ENCODE results near the gene STIP1. TPM values are rescaled to one million over a fixed set of nuclear protein-coding genes. Genes with fewer than 3 reads are reported as not detected.

STIP1 gene
- total and polyA plus RNA-seq, 9 of the 15 experiments (the other 6 are each of a cell fraction or from before 2014, with no cell fraction given), result 58.1 to 465 (median 346) TPM

DNA sequence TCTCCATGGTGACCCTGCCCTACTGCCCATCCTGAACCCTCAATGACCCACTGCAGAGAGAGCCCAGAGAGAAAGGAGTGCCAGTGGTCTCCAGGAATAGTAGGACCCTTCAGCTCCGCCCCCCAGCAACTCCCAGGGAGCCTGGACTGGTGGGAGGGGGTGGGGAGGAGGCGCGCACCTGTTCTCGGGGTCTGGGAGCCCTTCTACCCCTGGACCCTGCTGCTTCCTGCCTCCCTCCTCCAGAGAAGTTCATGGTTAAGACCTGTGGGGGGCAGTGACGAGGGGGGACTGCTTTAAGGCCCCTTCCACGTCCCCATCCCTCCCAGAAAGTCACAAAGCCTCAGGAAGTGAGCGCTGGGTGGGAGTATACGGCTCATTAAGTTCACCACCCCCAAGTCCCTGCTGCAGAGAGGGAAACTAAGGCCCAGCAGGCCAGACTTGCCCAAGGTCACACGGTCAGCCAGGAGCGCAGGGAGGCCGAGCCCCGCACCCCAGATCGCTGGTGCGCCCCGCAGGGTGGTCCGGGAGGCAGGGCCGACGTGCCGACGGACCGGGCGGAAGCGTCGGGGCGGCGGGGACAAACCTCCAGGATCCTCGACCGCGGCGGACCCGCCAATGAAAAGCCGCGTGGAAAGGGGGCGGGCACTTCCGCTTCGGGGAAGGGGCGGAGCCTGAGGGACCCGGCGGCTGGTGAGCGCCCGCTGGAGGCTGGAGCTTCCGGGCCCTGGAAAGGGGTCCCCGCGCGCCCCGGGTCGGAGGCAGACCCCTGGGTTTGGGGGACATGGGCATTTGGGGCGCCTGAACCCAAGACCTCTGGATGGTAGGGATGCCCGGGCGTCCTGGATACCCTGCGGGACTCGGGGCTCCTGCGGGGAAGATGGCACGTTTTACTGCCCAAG lies 39.9 kb downstream of the STIP1 start, which contains the start of the genes NUDT22 and TRPT1 (continued):
- TF ChIP-seq, protein P1, sequence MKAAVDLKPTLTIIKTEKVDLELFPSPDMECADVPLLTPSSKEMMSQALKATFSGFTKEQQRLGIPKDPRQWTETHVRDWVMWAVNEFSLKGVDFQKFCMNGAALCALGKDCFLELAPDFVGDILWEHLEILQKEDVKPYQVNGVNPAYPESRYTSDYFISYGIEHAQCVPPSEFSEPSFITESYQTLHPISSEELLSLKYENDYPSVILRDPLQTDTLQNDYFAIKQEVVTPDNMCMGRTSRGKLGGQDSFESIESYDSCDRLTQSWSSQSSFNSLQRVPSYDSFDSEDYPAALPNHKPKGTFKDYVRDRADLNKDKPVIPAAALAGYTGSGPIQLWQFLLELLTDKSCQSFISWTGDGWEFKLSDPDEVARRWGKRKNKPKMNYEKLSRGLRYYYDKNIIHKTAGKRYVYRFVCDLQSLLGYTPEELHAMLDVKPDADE (conservative IDR thresholded peaks at IDR 0.05; ENCODE audit: control insufficient read depth, low read depth, low read length), result no peak; the same call in 1 of the 2 replicates
- TF ChIP-seq, protein P2, sequence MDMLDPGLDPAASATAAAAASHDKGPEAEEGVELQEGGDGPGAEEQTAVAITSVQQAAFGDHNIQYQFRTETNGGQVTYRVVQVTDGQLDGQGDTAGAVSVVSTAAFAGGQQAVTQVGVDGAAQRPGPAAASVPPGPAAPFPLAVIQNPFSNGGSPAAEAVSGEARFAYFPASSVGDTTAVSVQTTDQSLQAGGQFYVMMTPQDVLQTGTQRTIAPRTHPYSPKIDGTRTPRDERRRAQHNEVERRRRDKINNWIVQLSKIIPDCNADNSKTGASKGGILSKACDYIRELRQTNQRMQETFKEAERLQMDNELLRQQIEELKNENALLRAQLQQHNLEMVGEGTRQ (CRISPR knock-in tag; IDR thresholded peaks at IDR 0.05), result no peak
- TF ChIP-seq, protein P3, sequence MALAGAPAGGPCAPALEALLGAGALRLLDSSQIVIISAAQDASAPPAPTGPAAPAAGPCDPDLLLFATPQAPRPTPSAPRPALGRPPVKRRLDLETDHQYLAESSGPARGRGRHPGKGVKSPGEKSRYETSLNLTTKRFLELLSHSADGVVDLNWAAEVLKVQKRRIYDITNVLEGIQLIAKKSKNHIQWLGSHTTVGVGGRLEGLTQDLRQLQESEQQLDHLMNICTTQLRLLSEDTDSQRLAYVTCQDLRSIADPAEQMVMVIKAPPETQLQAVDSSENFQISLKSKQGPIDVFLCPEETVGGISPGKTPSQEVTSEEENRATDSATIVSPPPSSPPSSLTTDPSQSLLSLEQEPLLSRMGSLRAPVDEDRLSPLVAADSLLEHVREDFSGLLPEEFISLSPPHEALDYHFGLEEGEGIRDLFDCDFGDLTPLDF (CRISPR knock-in tag; IDR thresholded peaks at IDR 0.05), result peak; percentile 66
- no peak for TF ChIP-seq ZNF212 (CRISPR knock-in tag; IDR thresholded peaks at IDR 0.05)
- no peak for TF ChIP-seq ZNF224 (CRISPR knock-in tag; IDR thresholded peaks at IDR 0.05)
- no peak for TF ChIP-seq HSF4 (CRISPR knock-in tag; IDR thresholded peaks at IDR 0.05; ENCODE audit: borderline replicate concordance)
- TF ChIP-seq, protein P4, sequence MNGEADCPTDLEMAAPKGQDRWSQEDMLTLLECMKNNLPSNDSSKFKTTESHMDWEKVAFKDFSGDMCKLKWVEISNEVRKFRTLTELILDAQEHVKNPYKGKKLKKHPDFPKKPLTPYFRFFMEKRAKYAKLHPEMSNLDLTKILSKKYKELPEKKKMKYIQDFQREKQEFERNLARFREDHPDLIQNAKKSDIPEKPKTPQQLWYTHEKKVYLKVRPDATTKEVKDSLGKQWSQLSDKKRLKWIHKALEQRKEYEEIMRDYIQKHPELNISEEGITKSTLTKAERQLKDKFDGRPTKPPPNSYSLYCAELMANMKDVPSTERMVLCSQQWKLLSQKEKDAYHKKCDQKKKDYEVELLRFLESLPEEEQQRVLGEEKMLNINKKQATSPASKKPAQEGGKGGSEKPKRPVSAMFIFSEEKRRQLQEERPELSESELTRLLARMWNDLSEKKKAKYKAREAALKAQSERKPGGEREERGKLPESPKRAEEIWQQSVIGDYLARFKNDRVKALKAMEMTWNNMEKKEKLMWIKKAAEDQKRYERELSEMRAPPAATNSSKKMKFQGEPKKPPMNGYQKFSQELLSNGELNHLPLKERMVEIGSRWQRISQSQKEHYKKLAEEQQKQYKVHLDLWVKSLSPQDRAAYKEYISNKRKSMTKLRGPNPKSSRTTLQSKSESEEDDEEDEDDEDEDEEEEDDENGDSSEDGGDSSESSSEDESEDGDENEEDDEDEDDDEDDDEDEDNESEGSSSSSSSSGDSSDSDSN (IDR thresholded peaks at IDR 0.05; ENCODE audit: borderline replicate concordance in 1 of 2, low read depth in 2 of 2, low read length in 2 of 2), result peak in 1 of 2 experiments; percentile 38; a peak in 1 of 4 replicates
- TF ChIP-seq, protein P5, sequence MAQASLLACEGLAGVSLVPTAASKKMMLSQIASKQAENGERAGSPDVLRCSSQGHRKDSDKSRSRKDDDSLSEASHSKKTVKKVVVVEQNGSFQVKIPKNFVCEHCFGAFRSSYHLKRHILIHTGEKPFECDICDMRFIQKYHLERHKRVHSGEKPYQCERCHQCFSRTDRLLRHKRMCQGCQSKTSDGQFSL (CRISPR knock-in tag; IDR thresholded peaks at IDR 0.05), result no peak
- TF ChIP-seq, protein P5 (tag; IDR thresholded peaks at IDR 0.05), result no peak
- peak; percentile 56 for TF ChIP-seq CCNT2 (IDR thresholded peaks at IDR 0.05; ENCODE audit: borderline replicate concordance, extremely low read depth, insufficient read length, low read depth, low read length)
- TF ChIP-seq ZNF24 (IDR thresholded peaks at IDR 0.05), result peak; percentile 29; the same call in 1 of the 2 replicates
- 0 out of 2 replicates have a peak, but pooled peaks have one; percentile 58 for TF ChIP-seq TCF7 (IDR thresholded peaks at IDR 0.05; ENCODE audit: borderline replicate concordance)
- TF ChIP-seq SIX5 (IDR thresholded peaks at IDR 0.05; ENCODE audit: borderline replicate concordance in 1 of 2, insufficient read depth in 1 of 2, low read depth in 1 of 2, low read length in 2 of 2), result no peak
- TF ChIP-seq SAFB2 (IDR thresholded peaks at IDR 0.05; ENCODE audit: borderline replicate concordance, low read depth, low read length, severe bottlenecking), result no peak
- no peak for TF ChIP-seq MCM3 (IDR thresholded peaks at IDR 0.05)
- TF ChIP-seq, protein P6, sequence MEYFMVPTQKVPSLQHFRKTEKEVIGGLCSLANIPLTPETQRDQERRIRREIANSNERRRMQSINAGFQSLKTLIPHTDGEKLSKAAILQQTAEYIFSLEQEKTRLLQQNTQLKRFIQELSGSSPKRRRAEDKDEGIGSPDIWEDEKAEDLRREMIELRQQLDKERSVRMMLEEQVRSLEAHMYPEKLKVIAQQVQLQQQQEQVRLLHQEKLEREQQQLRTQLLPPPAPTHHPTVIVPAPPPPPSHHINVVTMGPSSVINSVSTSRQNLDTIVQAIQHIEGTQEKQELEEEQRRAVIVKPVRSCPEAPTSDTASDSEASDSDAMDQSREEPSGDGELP (CRISPR knock-in tag; IDR thresholded peaks at IDR 0.05; ENCODE audit: borderline replicate concordance), result peak; percentile 63; the same call in 1 of the 2 replicates
- peak; percentile 40; the same call in 1 of the 2 replicates for TF ChIP-seq MBD2 (IDR thresholded peaks at IDR 0.05; ENCODE audit: borderline replicate concordance, low read depth)
- TF ChIP-seq TRIM24 (IDR thresholded peaks at IDR 0.05), result peak in 1 of 2 experiments; percentile 65; a peak in 1 of 4 replicates
